Activated B cell treated with CpG ODN at 0.5 μM for 24 hours (primary cell): ENCODE data around the gene ACER2. TPM values are rescaled to one million over a fixed set of nuclear protein-coding genes. Genes with fewer than 3 reads are reported as not detected.
"Not testable (repeated sequence)": the region's sequence is repeated elsewhere in the genome, so short reads cannot be mapped to it uniquely, and the experiment has no call there.

Source experiments
- ATAC-seq: fragments of 200-7000 bp; cut with Tn5 transposase; one replicate; pipeline ENCODE4 v1.10.0; 2021; ENCODE audit warnings: low read depth, mild to moderate bottlenecking, moderate library complexity
- CTCF ChIA-PET: fragments of 350-600 bp; sonication (Branson Sonifier 250); formaldehyde crosslinking; loops from one replicate; lab custom pipeline; 2021; ENCODE audit warnings: antibody characterized with exemption; lab: Charles Lee
- POLR2A ChIA-PET: fragments of 350-600 bp; sonication (Branson Sonifier 250); formaldehyde crosslinking; loops from one replicate; lab custom pipeline; 2021; ENCODE audit warnings: antibody characterized with exemption; lab: Charles Lee
- DNase-seq: peaks from one replicate; pipeline ENCODE4 v3.0.0; 2022
- H3K27ac Mint-ChIP-seq: one replicate; pipeline ENCODE4 v1.8.0; 2020; ENCODE audit warnings: mixed read lengths
- H3K27me3 Mint-ChIP-seq: one replicate; pipeline ENCODE4 v1.8.0; 2021; ENCODE audit warnings: mixed read lengths
- H3K36me3 Mint-ChIP-seq: one replicate; pipeline ENCODE4 v1.8.0; 2021; ENCODE audit warnings: low read depth, mixed read lengths
- H3K4me1 Mint-ChIP-seq: one replicate; pipeline ENCODE4 v1.8.0; 2021; ENCODE audit warnings: mixed read lengths
- H3K4me3 Mint-ChIP-seq: one replicate; pipeline ENCODE4 v1.8.0; 2020; ENCODE audit warnings: mild to moderate bottlenecking, mixed read lengths
- H3K9me3 Mint-ChIP-seq: one replicate; pipeline ENCODE4 v1.8.0; 2020; ENCODE audit warnings: mixed read lengths
- CTCF ChIP-seq: fragments of 200-600 bp; IDR thresholded peaks from one replicate; pipeline ENCODE4 v1.8.0; 2022; ENCODE audit warnings: antibody characterized with exemption, mild to moderate bottlenecking
- intact Hi-C: fragments of 100-400 bp; cut with micrococcal nuclease; formaldehyde crosslinking; loops from one replicate; pipeline ENCODE4 v1.15.1; 2024
- total RNA-seq: library from RNA; stranded (reverse); gene quantifications from 2 replicates; pipeline ENCODE4 v1.2.3, GENCODE V29; 2022

The ACER2 gene
- total RNA-seq, 1 donor from 2014 or later = 1.4 TPM

- no peak for DNase-seq
- peaks cover 58% of the 10 kb centered on the region for H3K36me3 Mint-ChIP-seq
- intact Hi-C loops = loop anchor here (1.0 to 5.0 kb wide), 8 partner anchors 29 to 330 kb away; partner anchors contain the start of genes DENND4C, HAUS6, PLIN2 and RRAGA
- H3K9me3 Mint-ChIP-seq = no peaks in the 10 kb centered on the region
- no peak for TF ChIP-seq CTCF
- H3K4me1 Mint-ChIP-seq = peaks cover 49% of the 10 kb centered on the region
- peak overlapping the region; percentile 100 for H3K4me3 Mint-ChIP-seq
- H3K27ac Mint-ChIP-seq = peak overlapping the region; percentile 99
- peak; percentile 37 for ATAC-seq
- POLR2A ChIA-PET = interaction anchor here (0.6 to 2.3 kb wide), 21 partner anchors 9 to 330 kb away, joined by 3 to 31 read pairs (median 6); partner anchors contain the start of genes ACER2, DENND4C and RRAGA
- CTCF ChIA-PET = interaction anchor here (0.6 to 2.0 kb wide), 2 partner anchors 78 to 85 kb away, joined by 4 to 7 read pairs; no protein-coding TSS in a partner anchor
- no peaks in the 10 kb centered on the region for H3K27me3 Mint-ChIP-seq
Measured at GRCh38 chr9:19379697-19380046, 29.1 kb upstream of the ACER2 start.

DNA sequence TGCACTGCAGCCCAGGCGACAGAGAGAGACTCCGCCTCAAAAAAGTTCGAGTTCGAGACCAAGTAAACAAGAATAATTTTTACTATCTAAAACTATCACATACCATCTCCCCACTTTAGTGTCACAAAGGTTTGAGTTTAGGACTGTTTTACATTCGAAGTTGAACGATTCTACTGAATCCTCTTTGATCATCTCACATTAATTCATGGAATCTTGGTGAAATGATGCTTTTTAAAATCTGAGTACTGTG lies 28.1 kb upstream of the ACER2 start:
- H3K27me3 Mint-ChIP-seq = no peaks in the 10 kb centered on the region
- H3K9me3 Mint-ChIP-seq = no peaks in the 10 kb centered on the region
- ATAC-seq (no peak), DNase-seq (no peak)
- peak overlapping the region; percentile 99 for H3K27ac Mint-ChIP-seq
- peaks cover 45% of the 10 kb centered on the region for H3K4me1 Mint-ChIP-seq
- intact Hi-C loops = loop anchor here (1.0 kb wide), 7 partner anchors 28 to 331 kb away; partner anchors contain the start of genes DENND4C, HAUS6, PLIN2 and RRAGA
- CTCF ChIA-PET = interaction anchor here (2.0 kb wide), 1 partner anchor 84 kb away, joined by 7 read pairs; no protein-coding TSS in a partner anchor
- POLR2A ChIA-PET = interaction anchor here (1.1 to 2.3 kb wide), 11 partner anchors 26 to 331 kb away, joined by 3 to 31 read pairs (median 12); partner anchors contain the start of genes ACER2, DENND4C and RRAGA
- H3K36me3 Mint-ChIP-seq = peaks cover 47% of the 10 kb centered on the region
- no peak for TF ChIP-seq CTCF
- peak overlapping the region; percentile 100 for H3K4me3 Mint-ChIP-seq

DNA sequence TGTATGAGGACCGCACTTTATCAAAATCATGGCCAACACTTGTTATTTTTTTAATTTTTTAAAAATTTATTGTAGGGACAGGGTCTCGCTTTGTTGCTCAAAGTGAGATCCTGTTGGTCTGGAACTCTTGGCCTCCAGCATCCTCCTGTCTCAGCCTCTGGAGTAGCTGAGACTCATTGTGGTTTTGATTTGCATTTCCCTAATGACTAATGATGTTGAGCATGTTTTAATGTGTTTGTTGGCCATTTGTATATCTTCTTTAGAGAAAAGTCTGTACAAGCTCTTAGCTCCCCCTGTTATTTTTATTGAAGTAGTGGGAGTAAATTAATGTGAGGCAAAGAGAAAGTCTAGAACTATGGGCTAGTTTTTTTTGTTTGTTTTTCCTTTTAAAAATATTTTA lies 27.2 kb upstream of the ACER2 start:
- intact Hi-C loops = no loop called here
- Mint-ChIP-seq H3K4me1 (peaks cover 42% of the 10 kb centered on the region), H3K9me3 (no peaks in the 10 kb centered on the region), H3K27me3 (no peaks in the 10 kb centered on the region), H3K4me3 (no peak overlapping the region), H3K27ac (no peak overlapping the region), H3K36me3 (peaks cover 38% of the 10 kb centered on the region)
- CTCF ChIA-PET = no interaction called here
- no peak for DNase-seq
- POLR2A ChIA-PET = interaction anchor here (0.9 kb wide), 1 partner anchor 23 kb away, joined by 3 read pairs; no protein-coding TSS in a partner anchor
- ATAC-seq = no peak
- no peak for TF ChIP-seq CTCF

DNA sequence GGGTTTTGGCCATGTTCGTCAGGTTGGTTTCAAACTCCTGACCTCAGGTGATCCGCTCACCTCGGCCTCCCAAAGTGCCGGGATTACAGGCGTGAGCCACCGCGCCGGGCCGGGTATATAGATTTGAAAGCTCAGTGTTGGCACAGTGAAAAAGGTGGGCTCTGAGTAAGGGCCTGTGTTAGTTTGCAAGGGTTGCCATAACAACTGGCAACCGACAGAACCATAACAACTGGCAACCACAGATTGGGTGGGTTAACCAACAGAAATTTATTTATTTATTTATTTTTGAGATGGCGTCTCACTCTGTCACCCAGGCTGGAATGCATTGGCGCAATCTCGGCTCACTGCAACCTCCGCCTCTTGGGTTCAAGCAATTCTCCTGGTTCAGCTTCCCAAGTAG lies 23.6 kb upstream of the ACER2 start:
- peaks cover 10% of the 10 kb centered on the region for H3K4me1 Mint-ChIP-seq
- POLR2A ChIA-PET, intact Hi-C loops, H3K4me3 Mint-ChIP-seq, DNase-seq, CTCF ChIA-PET, H3K36me3 Mint-ChIP-seq, H3K27ac Mint-ChIP-seq, H3K9me3 Mint-ChIP-seq, ATAC-seq: not testable (repeated sequence)
- H3K27me3 Mint-ChIP-seq = peaks cover 10% of the 10 kb centered on the region

DNA sequence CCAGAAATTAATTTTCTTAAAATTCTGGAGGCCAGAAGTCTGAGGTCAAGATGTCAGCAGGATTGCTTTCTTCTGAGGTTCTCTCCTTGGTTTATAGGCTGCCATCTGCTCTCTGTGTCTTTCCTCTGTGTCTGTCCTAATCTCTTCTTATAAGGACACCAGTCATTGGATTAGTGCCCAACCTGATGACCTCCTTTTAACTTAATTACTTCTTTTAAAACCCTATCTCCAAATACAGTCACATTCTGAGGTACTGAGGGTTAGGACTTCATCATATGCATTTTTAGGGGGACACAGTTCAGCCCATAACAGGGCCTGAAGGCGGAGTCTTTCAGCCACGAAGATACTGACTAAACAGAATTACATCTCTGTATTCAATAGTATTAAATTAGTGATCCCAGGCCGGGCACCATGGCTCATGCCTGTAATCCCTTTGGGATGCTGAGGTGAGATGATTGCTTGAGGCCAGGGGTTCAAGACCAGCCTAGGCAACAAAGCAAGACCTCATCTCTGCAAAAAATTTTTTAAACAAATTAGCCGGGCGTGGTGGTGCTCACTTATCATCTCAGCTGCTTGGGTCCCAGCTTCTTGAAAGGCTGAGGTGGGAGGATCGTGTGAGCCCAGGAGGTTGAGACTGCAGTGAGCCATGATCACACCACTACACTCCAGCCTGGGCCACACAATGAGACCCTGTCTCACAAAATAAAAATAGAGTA lies 22.9 kb upstream of the ACER2 start:
- Mint-ChIP-seq H3K4me3 (no peak overlapping the region), H3K36me3 (no peaks in the 10 kb centered on the region), H3K27ac (no peak overlapping the region), H3K9me3 (peaks cover 4% of the 10 kb centered on the region), H3K4me1 (peaks cover 4% of the 10 kb centered on the region), H3K27me3 (peaks cover 10% of the 10 kb centered on the region)
- TF ChIP-seq CTCF = no peak
- ChIA-PET POLR2A (no interaction called here), CTCF (no interaction called here)
- intact Hi-C loops = no loop called here
- DNase-seq (no peak), ATAC-seq (no peak)
